Smooth muscle cell (in vitro differentiated cells): Measurements from ENCODE around the gene GAS2L1. TPM values are rescaled to one million over a fixed set of nuclear protein-coding genes. Genes with fewer than 3 reads are reported as not detected.

Experiments
- DNase-seq: peaks from one replicate; lab custom pipeline; 2025; ENCODE audit not compliant: unreplicated experiment; lab: John Stamatoyannopoulos, UW
- H2AFZ ChIP-seq: fragments of 200-600 bp; sonication (generic); 2 replicates; pipeline ENCODE4 v1.6.0; 2016; ENCODE audit warnings: antibody characterized with exemption, low read depth, mild to moderate bottlenecking
- H3F3A ChIP-seq: fragments of 200-600 bp; sonication (generic); 2 replicates; pipeline ENCODE4 v1.6.0; 2017; ENCODE audit warnings: antibody characterized with exemption, low read depth
- H3K27ac ChIP-seq: fragments of 200-600 bp; sonication (generic); 2 replicates; pipeline ENCODE4 v1.5.1; 2016; ENCODE audit warnings: low read depth, mild to moderate bottlenecking
- H3K27me3 ChIP-seq: fragments of 200-600 bp; sonication (generic); 2 replicates; pipeline ENCODE4 v1.6.1; 2016; ENCODE audit warnings: low read depth, mild to moderate bottlenecking
- H3K36me3 ChIP-seq: fragments of 200-600 bp; sonication (generic); 2 replicates; pipeline ENCODE4 v1.5.1; 2016; ENCODE audit warnings: low read depth
- H3K4me1 ChIP-seq: fragments of 200-600 bp; sonication (generic); 2 replicates; pipeline ENCODE4 v1.5.1; 2016; ENCODE audit warnings: low read depth
- H3K4me2 ChIP-seq: fragments of 200-600 bp; sonication (generic); 2 replicates; pipeline ENCODE4 v1.6.0; 2016; ENCODE audit warnings: mild to moderate bottlenecking
- H3K4me3 ChIP-seq: fragments of 200-600 bp; sonication (generic); 2 replicates; pipeline ENCODE4 v1.5.1; 2016; ENCODE audit warnings: mild to moderate bottlenecking
- H3K79me2 ChIP-seq: fragments of 200-600 bp; sonication (generic); 2 replicates; pipeline ENCODE4 v1.6.0; 2016; ENCODE audit warnings: low read depth, mild to moderate bottlenecking
- H3K9ac ChIP-seq: fragments of 200-600 bp; sonication (generic); 2 replicates; pipeline ENCODE4 v1.6.0; 2016; ENCODE audit warnings: low read depth
- H3K9me3 ChIP-seq: fragments of 200-600 bp; sonication (generic); replicated peaks from 2 replicates; pipeline ENCODE4 v1.5.1; 2016; ENCODE audit warnings: low read depth
- H4K20me1 ChIP-seq: fragments of 200-600 bp; sonication (generic); 2 replicates; pipeline ENCODE4 v1.6.0; 2016; ENCODE audit warnings: low read depth
- WGBS: methylation state at CpG from one replicate; pipeline ENCODE4 v1.1.7; 2016; ENCODE audit warnings: low lambda C conversion rate; 5-methylcytosine and 5-hydroxymethylcytosine counted together
- polyA plus RNA-seq: library from polyadenylated mRNA; unstranded; fragments of >200 nt; fragmentation: Nextera tagmentation; extraction: Ambion mirVana; gene quantifications from 2 replicates; pipeline ENCODE4 v1.2.1, GENCODE V29; 2016
- total RNA-seq: library from RNA; depleted of rRNA; stranded (reverse); fragments of >200 nt; gene quantifications from 2 replicates; pipeline ENCODE4 v1.2.3, GENCODE V29; 2014
- TF ChIP-seq, protein P1 (sequence below): fragments of 200-600 bp; sonication (generic); IDR thresholded peaks from 2 replicates; pipeline ENCODE4 v1.5.1; 2017; ENCODE audit warnings: borderline replicate concordance, mild to moderate bottlenecking, antibody characterized with exemption; ENCODE audit not compliant: insufficient read depth, poor library complexity, severe bottlenecking

Gene GAS2L1
- total and polyA plus RNA-seq, 2 experiments from 2014 or later, result 7.8 to 31.7 TPM

DNA sequence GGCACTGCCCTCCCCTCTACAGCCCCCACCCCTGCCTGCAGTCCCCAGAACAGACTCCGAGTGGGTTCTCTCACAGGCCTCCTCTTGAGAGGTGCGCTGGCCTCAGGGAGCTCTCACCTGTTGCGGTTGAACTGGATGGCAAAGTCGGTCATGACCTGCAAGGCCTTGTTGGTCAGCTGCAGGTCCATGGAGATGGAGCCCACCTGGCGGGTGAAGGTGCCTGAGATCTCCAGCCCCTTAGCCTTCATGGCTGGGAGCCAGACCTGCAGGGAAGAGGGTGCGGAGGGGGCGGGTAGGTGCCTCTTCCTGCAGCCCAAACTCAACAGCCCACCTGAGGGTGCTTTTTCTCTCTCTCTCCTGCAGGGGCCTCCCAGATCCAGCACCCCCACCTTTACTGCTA is 27.7 kb downstream of the GAS2L1 start:
- H4K20me1 ChIP-seq, result no peaks in the 10 kb centered on the region
- H3F3A ChIP-seq, result no peaks in the 10 kb centered on the region
- no peak overlapping the region for H3K27ac ChIP-seq
- H3K9ac ChIP-seq, result no peak overlapping the region
- TF ChIP-seq, protein P1, sequence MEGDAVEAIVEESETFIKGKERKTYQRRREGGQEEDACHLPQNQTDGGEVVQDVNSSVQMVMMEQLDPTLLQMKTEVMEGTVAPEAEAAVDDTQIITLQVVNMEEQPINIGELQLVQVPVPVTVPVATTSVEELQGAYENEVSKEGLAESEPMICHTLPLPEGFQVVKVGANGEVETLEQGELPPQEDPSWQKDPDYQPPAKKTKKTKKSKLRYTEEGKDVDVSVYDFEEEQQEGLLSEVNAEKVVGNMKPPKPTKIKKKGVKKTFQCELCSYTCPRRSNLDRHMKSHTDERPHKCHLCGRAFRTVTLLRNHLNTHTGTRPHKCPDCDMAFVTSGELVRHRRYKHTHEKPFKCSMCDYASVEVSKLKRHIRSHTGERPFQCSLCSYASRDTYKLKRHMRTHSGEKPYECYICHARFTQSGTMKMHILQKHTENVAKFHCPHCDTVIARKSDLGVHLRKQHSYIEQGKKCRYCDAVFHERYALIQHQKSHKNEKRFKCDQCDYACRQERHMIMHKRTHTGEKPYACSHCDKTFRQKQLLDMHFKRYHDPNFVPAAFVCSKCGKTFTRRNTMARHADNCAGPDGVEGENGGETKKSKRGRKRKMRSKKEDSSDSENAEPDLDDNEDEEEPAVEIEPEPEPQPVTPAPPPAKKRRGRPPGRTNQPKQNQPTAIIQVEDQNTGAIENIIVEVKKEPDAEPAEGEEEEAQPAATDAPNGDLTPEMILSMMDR, result no peak
- no peak overlapping the region for H3K4me2 ChIP-seq
- H3K36me3 ChIP-seq, result no peaks in the 10 kb centered on the region
- WGBS, result 100% methylated on average over 7 of the region's 7 CpGs
- no peaks in the 10 kb centered on the region for H3K4me1 ChIP-seq
- H3K27me3 ChIP-seq, result no peaks in the 10 kb centered on the region
- H3K9me3 ChIP-seq, result no peaks in the 10 kb centered on the region
- no peak overlapping the region for H2AFZ ChIP-seq
- no peak for DNase-seq
- no peak overlapping the region for H3K4me3 ChIP-seq
- no peaks in the 10 kb centered on the region for H3K79me2 ChIP-seq

DNA sequence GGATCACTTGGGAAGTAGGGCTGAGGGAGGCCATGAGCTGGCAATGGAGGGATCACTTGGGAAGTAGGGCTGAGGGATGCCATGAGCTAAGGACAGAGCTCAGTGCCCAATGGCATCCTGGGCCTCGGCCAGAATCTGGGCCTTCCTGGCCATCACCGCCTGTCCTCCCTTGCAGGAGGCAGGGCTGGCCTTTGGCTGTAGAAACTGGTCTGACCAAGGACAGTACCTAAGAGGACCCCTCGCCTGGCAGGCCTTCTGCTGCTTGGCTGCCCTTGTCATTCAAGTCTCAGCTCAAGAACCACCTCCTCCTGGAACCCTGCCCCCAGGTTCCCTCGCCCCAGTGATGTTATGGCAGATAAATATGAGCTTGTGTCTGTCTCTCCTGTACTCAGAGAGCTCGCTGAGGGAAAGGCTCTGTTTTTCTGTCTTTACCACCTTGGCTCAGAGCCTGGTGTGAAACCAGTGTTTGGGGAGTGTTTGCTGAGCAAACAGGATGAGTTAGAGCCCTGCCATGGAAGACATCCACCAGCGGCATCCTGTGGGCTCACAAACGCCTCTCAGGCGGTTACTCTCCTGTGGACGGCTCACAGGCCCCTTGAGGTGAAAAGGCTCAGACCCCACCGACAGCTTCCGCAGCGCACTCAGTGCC is 28.4 kb downstream of the GAS2L1 start:
- Histone ChIP-seq H3K4me1 (no peaks in the 10 kb centered on the region), H3K27ac (no peak overlapping the region), H4K20me1 (no peaks in the 10 kb centered on the region), H3K36me3 (no peaks in the 10 kb centered on the region), H2AFZ (no peak overlapping the region), H3F3A (no peaks in the 10 kb centered on the region), H3K4me3 (no peak overlapping the region), H3K79me2 (no peaks in the 10 kb centered on the region), H3K4me2 (no peak overlapping the region), H3K9ac (no peak overlapping the region), H3K27me3 (no peaks in the 10 kb centered on the region), H3K9me3 (no peaks in the 10 kb centered on the region)
- DNase-seq, result no peak
- TF ChIP-seq, protein P1, result no peak
- WGBS, result 98% methylated on average over 12 of the region's 12 CpGs

DNA sequence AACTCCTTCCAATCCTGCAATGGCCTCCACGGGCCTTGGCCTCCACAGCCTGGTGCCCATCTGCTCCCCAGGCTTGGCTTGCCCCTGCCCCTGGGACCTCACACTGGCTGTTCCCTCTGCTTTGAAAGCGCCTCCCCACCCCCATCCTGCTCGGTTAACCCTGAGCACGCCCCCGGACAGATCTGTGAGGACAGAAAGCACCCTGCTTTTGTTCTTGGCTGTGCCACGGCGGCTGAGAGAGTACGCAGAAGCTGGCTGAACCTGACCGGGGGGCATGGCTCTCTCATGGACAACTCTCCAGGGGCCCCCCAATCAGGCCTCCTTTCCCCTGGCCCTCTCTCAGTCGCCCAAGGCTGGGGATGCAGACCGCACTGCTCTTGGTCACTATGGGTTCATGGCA is 29.2 kb downstream of the GAS2L1 start:
- Histone ChIP-seq H3K27ac (no peak overlapping the region), H3K4me1 (no peaks in the 10 kb centered on the region), H3K27me3 (no peaks in the 10 kb centered on the region), H3K4me3 (no peak overlapping the region), H3K36me3 (no peaks in the 10 kb centered on the region), H3K9me3 (no peaks in the 10 kb centered on the region), H3K79me2 (no peaks in the 10 kb centered on the region), H4K20me1 (no peaks in the 10 kb centered on the region), H3K4me2 (no peak overlapping the region), H2AFZ (no peak overlapping the region), H3K9ac (no peak overlapping the region), H3F3A (no peaks in the 10 kb centered on the region)
- TF ChIP-seq, protein P1, result no peak
- DNase-seq, result no peak
- 93% methylated on average over 11 of the region's 11 CpGs for WGBS
